Lower leg skin (tissue), 4 donors: ENCODE data around the gene PRDM15. TPM values are rescaled to one million over a fixed set of nuclear protein-coding genes. Genes with fewer than 3 reads are reported as not detected.

Experiments
- DNase-seq, 2 donors: peaks; one replicate each; pipeline ENCODE4 v3.0.0-alpha.2; 2019; ENCODE audit warnings: low spot score in 2 of 2
- H3K4me3 ChIP-seq: fragments of 200-600 bp; sonication (generic); 2 replicates; pipeline ENCODE4 v1.5.1; 2017; ENCODE audit warnings: mild to moderate bottlenecking, low read depth; ENCODE audit not compliant: poor library complexity, severe bottlenecking
- CTCF ChIP-seq, 3 donors: fragments of 450-650 bp; IDR thresholded peaks; one replicate each; pipeline ENCODE4 v1.5.1; 2016; ENCODE audit warnings: antibody characterized with exemption in 3 of 3, mild to moderate bottlenecking in 3 of 3, moderate library complexity in 2 of 3
- POLR2A ChIP-seq, 2 donors: fragments of 450-650 bp; IDR thresholded peaks; one replicate each; pipeline ENCODE4 v1.6.1; 2016 to 2017; ENCODE audit warnings: antibody characterized with exemption in 2 of 2, mild to moderate bottlenecking in 1 of 2, moderate library complexity in 1 of 2
- WGBS, 2 donors: methylation state at CpG; one replicate each; pipeline ENCODE4 v1.1.5; 2018; 5-methylcytosine and 5-hydroxymethylcytosine counted together
- intact Hi-C: fragments of 100-400 bp; cut with DNase I; formaldehyde crosslinking; loops from one replicate; pipeline ENCODE4 v1.15.0; 2023; ENCODE audit warnings: low total_unique reads
- total RNA-seq, 4 donors: library from RNA; depleted of rRNA; stranded (reverse); fragments of >200 nt; gene quantifications; one replicate each; pipeline ENCODE4 v1.1.0, GENCODE V29; 2016

The PRDM15 gene
- total RNA-seq, 4 donors from 2014 or later, result 4.7 to 26.9 (median 9.1) TPM

GRCh38 chr21:41784456-41785102 lies 94.6 kb downstream of the PRDM15 start:
- WGBS, 2 donors, result 94% methylated on average over 15 of the region's 15 CpGs
- no peak overlapping the region for H3K4me3 ChIP-seq
- intact Hi-C loops, result no loop called here
- TF ChIP-seq CTCF (IDR thresholded peaks at IDR 0.05) (no peak), POLR2A (IDR thresholded peaks at IDR 0.05) (no peak)
- no peak for DNase-seq

- DNase-seq, result no peak
- intact Hi-C loops, result no loop called here
- no peak for TF ChIP-seq CTCF (IDR thresholded peaks at IDR 0.05)
- no peak for TF ChIP-seq POLR2A (IDR thresholded peaks at IDR 0.05)
- WGBS, 2 donors, result 30 to 35% methylated on average over 18 of the region's 18 CpGs
- no peak overlapping the region for H3K4me3 ChIP-seq
These were observed 95.5 kb downstream of the PRDM15 start for GRCh38 chr21:41783476-41784180.

GRCh38 chr21:41781050-41781410 lies 98.1 kb downstream of the PRDM15 start:
- DNase-seq, result no peak
- TF ChIP-seq CTCF (IDR thresholded peaks at IDR 0.05), result no peak
- no peak for TF ChIP-seq POLR2A (IDR thresholded peaks at IDR 0.05)
- H3K4me3 ChIP-seq, result no peak overlapping the region
- intact Hi-C loops, result no loop called here
- WGBS, 2 donors, result 81 to 95% methylated on average over 2 of the region's 2 CpGs

- DNase-seq, result no peak
- 72 to 83% methylated on average over 1 of the region's 1 CpG for WGBS, 2 donors
- no peak for TF ChIP-seq POLR2A (IDR thresholded peaks at IDR 0.05)
- TF ChIP-seq CTCF (IDR thresholded peaks at IDR 0.05), result no peak
- intact Hi-C loops, result no loop called here
- H3K4me3 ChIP-seq, result no peak overlapping the region
These were observed 98.7 kb downstream of the PRDM15 start for GRCh38 chr21:41780337-41781049.

- H3K4me3 ChIP-seq, result no peak overlapping the region
- no peak for TF ChIP-seq POLR2A (IDR thresholded peaks at IDR 0.05)
- TF ChIP-seq CTCF (IDR thresholded peaks at IDR 0.05), result no peak
- WGBS, 2 donors, result 73 to 77% methylated on average over 5 of the region's 5 CpGs
- intact Hi-C loops, result loop anchor here (5.0 kb wide), 1 partner anchor 167 kb away; no protein-coding TSS in a partner anchor
- DNase-seq, result no peak
These were observed 99.5 kb downstream of the PRDM15 start for GRCh38 chr21:41779659-41780058.
